ENCODE results near the gene PLEKHA5.
"Not testable (repeated sequence)": the region's sequence is repeated elsewhere in the genome, so short reads cannot be mapped to it uniquely, and the experiment has no call there.

GRCh38 chr12:19350850-19351249, 221.3 kb downstream of the PLEKHA5 start:
- TF ChIP-seq CTCF (IDR thresholded peaks at IDR 0.05; ENCODE audit: low read depth, low read length, poor library complexity, severe bottlenecking); EZH2phosphoT487 (IDR thresholded peaks at IDR 0.05; ENCODE audit: borderline replicate concordance, low read length): not testable (repeated sequence)
